PFSK-1 (cell line): ENCODE data around the gene IKZF5.

Source experiments
- FOXP2 ChIP-seq: optimal IDR thresholded peaks from 2 replicates; pipeline ENCODE3; 2011; ENCODE audit warnings: borderline replicate concordance, control low read depth, inconsistent platforms; ENCODE audit not compliant: insufficient read depth; ENCODE audit errors: extremely low read length, extremely low read depth
- POLR2AphosphoS5 ChIP-seq: IDR thresholded peaks from 2 replicates; pipeline ENCODE4 v1.6.1; 2012; ENCODE audit warnings: low read depth, mild to moderate bottlenecking, control low read depth, low read length, moderate library complexity
- REST ChIP-seq, 2 experiments: IDR thresholded peaks; 2 replicates each; pipeline versions ENCODE4 v1.6.1 to v1.8.0; 2011 to 2012; ENCODE audit warnings: low read depth in 2 of 2, low read length in 2 of 2, control low read depth in 1 of 2, inconsistent platforms in 1 of 2, mild to moderate bottlenecking in 1 of 2, moderate library complexity in 1 of 2; ENCODE audit not compliant: insufficient read depth in 1 of 2
- TAF1 ChIP-seq: IDR thresholded peaks from 2 replicates; pipeline ENCODE4 v1.6.1; 2012; ENCODE audit warnings: low read length, control low read depth, borderline replicate concordance; ENCODE audit not compliant: insufficient read depth

- no peak for TF ChIP-seq FOXP2
- TF ChIP-seq TAF1: no peak
- TF ChIP-seq POLR2AphosphoS5: no peak
- TF ChIP-seq REST (IDR thresholded peaks at IDR 0.05; ENCODE audit: insufficient read depth in 1 of 2, low read depth in 2 of 2, low read length in 2 of 2): no peak
Measured at GRCh38 chr10:123019941-123020703, 11.5 kb upstream of the IKZF5 start.
